ENCODE results near the gene TOM1. TPM values are rescaled to one million over a fixed set of nuclear protein-coding genes. Genes with fewer than 3 reads are reported as not detected.

TOM1 gene
- total and polyA plus RNA-seq, 2 of the 13 experiments (the other 11 are each of a cell fraction or from before 2014, with no cell fraction given) = 30.8 to 87.3 TPM

DNA sequence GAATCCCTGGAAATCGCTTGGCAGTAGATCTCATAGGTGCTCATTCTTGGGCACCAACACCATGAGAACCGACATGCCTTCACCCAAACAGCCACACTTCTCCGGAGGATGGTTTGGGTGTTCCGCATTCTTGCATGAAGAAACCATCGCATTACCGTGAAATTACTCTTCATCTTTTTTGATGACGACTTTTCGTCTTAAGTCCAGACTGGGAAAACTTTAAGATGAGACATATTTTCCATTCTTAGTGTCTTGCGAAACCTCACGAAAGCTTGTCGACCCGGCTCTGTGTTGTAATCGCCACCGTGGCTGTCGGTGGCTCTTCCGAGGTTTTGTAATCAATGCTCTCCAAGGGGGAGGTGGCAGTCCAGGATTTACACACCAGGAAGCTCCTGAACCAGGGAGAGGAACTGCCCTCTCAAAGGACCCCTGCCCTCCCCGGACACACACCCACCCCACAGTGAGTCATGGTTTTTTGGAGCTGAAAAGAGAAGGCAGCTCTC is 1.7 kb downstream of the TOM1 start (continued):
- TF ChIP-seq ZNF703 (CRISPR knock-in tag; IDR thresholded peaks at IDR 0.05; ENCODE audit: borderline replicate concordance) (no peak), ZNF430 (CRISPR knock-in tag; IDR thresholded peaks at IDR 0.05) (no peak), MIXL1 (CRISPR knock-in tag; IDR thresholded peaks at IDR 0.05) (no peak), ZNF232 (CRISPR knock-in tag; IDR thresholded peaks at IDR 0.05; ENCODE audit: borderline replicate concordance) (no peak), ZNF839 (CRISPR knock-in tag; IDR thresholded peaks at IDR 0.05; ENCODE audit: borderline replicate concordance) (no peak), ZNF354B (CRISPR knock-in tag; IDR thresholded peaks at IDR 0.05) (no peak), ERF (CRISPR knock-in tag; IDR thresholded peaks at IDR 0.05) (peak; percentile 61; the same call in 1 of the 2 replicates), ZNF598 (CRISPR knock-in tag; IDR thresholded peaks at IDR 0.05; ENCODE audit: borderline replicate concordance) (no peak), ZNF205 (CRISPR knock-in tag; IDR thresholded peaks at IDR 0.05) (no peak), RXRA (CRISPR knock-in tag; IDR thresholded peaks at IDR 0.05) (peak; percentile 34; the same call in 1 of the 2 replicates), ZNF546 (CRISPR knock-in tag; conservative IDR thresholded peaks at IDR 0.05) (no peak), RBAK (CRISPR knock-in tag; IDR thresholded peaks at IDR 0.05) (no peak), SIN3B (IDR thresholded peaks at IDR 0.05; ENCODE audit: low read length) (no peak)
- TF ChIP-seq, protein P1, sequence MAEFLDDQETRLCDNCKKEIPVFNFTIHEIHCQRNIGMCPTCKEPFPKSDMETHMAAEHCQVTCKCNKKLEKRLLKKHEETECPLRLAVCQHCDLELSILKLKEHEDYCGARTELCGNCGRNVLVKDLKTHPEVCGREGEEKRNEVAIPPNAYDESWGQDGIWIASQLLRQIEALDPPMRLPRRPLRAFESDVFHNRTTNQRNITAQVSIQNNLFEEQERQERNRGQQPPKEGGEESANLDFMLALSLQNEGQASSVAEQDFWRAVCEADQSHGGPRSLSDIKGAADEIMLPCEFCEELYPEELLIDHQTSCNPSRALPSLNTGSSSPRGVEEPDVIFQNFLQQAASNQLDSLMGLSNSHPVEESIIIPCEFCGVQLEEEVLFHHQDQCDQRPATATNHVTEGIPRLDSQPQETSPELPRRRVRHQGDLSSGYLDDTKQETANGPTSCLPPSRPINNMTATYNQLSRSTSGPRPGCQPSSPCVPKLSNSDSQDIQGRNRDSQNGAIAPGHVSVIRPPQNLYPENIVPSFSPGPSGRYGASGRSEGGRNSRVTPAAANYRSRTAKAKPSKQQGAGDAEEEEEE (CRISPR knock-in tag; IDR thresholded peaks at IDR 0.05; ENCODE audit: borderline replicate concordance) = no peak
- TF ChIP-seq, protein P2, sequence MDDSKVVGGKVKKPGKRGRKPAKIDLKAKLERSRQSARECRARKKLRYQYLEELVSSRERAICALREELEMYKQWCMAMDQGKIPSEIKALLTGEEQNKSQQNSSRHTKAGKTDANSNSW (CRISPR knock-in tag; IDR thresholded peaks at IDR 0.05; ENCODE audit: borderline replicate concordance) = no peak
- TF ChIP-seq, protein P3, sequence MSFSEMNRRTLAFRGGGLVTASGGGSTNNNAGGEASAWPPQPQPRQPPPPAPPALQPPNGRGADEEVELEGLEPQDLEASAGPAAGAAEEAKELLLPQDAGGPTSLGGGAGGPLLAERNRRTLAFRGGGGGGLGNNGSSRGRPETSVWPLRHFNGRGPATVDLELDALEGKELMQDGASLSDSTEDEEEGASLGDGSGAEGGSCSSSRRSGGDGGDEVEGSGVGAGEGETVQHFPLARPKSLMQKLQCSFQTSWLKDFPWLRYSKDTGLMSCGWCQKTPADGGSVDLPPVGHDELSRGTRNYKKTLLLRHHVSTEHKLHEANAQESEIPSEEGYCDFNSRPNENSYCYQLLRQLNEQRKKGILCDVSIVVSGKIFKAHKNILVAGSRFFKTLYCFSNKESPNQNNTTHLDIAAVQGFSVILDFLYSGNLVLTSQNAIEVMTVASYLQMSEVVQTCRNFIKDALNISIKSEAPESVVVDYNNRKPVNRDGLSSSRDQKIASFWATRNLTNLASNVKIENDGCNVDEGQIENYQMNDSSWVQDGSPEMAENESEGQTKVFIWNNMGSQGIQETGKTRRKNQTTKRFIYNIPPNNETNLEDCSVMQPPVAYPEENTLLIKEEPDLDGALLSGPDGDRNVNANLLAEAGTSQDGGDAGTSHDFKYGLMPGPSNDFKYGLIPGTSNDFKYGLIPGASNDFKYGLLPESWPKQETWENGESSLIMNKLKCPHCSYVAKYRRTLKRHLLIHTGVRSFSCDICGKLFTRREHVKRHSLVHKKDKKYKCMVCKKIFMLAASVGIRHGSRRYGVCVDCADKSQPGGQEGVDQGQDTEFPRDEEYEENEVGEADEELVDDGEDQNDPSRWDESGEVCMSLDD (CRISPR knock-in tag; IDR thresholded peaks at IDR 0.05; ENCODE audit: borderline replicate concordance) = no peak
- TF ChIP-seq, protein P4, sequence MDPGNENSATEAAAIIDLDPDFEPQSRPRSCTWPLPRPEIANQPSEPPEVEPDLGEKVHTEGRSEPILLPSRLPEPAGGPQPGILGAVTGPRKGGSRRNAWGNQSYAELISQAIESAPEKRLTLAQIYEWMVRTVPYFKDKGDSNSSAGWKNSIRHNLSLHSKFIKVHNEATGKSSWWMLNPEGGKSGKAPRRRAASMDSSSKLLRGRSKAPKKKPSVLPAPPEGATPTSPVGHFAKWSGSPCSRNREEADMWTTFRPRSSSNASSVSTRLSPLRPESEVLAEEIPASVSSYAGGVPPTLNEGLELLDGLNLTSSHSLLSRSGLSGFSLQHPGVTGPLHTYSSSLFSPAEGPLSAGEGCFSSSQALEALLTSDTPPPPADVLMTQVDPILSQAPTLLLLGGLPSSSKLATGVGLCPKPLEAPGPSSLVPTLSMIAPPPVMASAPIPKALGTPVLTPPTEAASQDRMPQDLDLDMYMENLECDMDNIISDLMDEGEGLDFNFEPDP (CRISPR knock-in tag; conservative IDR thresholded peaks at IDR 0.05) = no peak
- TF ChIP-seq, protein P5, sequence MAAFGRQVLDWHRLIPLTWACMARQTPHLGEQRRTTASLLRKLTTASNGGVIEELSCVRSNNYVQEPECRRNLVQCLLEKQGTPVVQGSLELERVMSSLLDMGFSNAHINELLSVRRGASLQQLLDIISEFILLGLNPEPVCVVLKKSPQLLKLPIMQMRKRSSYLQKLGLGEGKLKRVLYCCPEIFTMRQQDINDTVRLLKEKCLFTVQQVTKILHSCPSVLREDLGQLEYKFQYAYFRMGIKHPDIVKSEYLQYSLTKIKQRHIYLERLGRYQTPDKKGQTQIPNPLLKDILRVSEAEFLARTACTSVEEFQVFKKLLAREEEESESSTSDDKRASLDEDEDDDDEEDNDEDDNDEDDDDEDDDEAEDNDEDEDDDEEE (CRISPR knock-in tag; IDR thresholded peaks at IDR 0.05) = no peak
